GM12891 (cell line): ENCODE data around the gene INSIG2.

Experiments used
- PAX5 ChIP-seq: IDR thresholded peaks from 2 replicates; pipeline ENCODE4 v1.6.1; 2011; ENCODE audit warnings: low read length, moderate library complexity, mild to moderate bottlenecking; ENCODE audit not compliant: insufficient read depth, severe bottlenecking
- POLR2A ChIP-seq: IDR thresholded peaks from 2 replicates; pipeline ENCODE4 v1.6.1; 2011; ENCODE audit warnings: low read depth, low read length, control low read depth
- POLR2AphosphoS5 ChIP-seq: IDR thresholded peaks from 2 replicates; pipeline ENCODE4 v1.6.1; 2011; ENCODE audit warnings: low read depth, low read length, control low read depth
- POU2F2 ChIP-seq: IDR thresholded peaks from 2 replicates; pipeline ENCODE4 v1.6.1; 2011; ENCODE audit warnings: low read depth, mild to moderate bottlenecking, control low read depth, low read length, moderate library complexity
- SPI1 ChIP-seq: IDR thresholded peaks from 2 replicates; pipeline ENCODE4 v1.6.1; 2011; ENCODE audit warnings: low read depth, low read length, control low read depth
- TAF1 ChIP-seq: IDR thresholded peaks from 2 replicates; pipeline ENCODE4 v1.6.1; 2011; ENCODE audit warnings: low read depth, low read length, control low read depth

DNA sequence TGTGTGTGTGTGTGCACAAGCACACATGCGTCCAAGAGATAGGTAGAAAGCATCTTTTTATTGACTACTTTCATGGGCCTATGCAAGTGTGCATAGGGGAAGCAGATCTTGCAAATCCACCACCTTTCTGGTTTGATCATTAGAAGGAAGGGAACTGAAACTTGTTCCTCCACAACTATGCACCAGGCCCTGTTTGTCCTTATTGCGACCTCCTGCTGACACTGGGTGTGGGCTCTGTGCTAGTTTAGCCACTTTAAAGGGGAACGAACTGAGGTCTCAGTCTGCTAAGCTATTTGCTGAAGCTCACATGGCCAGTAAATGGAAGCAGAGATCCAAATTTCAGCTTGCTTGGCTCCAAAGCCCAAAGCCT lies 32.1 kb upstream of the INSIG2 start:
- TF ChIP-seq POLR2A, result no peak
- no peak for TF ChIP-seq POLR2AphosphoS5
- TF ChIP-seq TAF1, result no peak
- peak; percentile 100 for TF ChIP-seq SPI1
- no peak for TF ChIP-seq POU2F2
- TF ChIP-seq PAX5, result no peak
